Colonic mucosa (tissue), 4 donors: ENCODE measurements around the gene DAPP1. TPM values are rescaled to one million over a fixed set of nuclear protein-coding genes. Genes with fewer than 3 reads are reported as not detected.

Experiments used
- DNase-seq: peaks from one replicate; pipeline ENCODE4 v3.0.0-alpha.2; 2020
- H3K27ac ChIP-seq: fragments of 200-600 bp; one replicate; pipeline ENCODE4 v1.8.0; 2021
- H3K27me3 ChIP-seq: fragments of 200-600 bp; one replicate; pipeline ENCODE4 v1.8.0; 2021
- H3K36me3 ChIP-seq: fragments of 200-600 bp; one replicate; pipeline ENCODE4 v1.8.0; 2021
- H3K4me1 ChIP-seq: fragments of 200-600 bp; one replicate; pipeline ENCODE4 v1.8.0; 2021; ENCODE audit warnings: mild to moderate bottlenecking
- H3K4me3 ChIP-seq: fragments of 200-600 bp; one replicate; pipeline ENCODE4 v1.8.0; 2021
- H3K9ac ChIP-seq, 2 donors: one replicate each; pipeline ENCODE4 v1.7.0; 2013; ENCODE audit warnings: control low read depth in 2 of 2, low read depth in 2 of 2, low read length in 2 of 2
- H3K9me3 ChIP-seq: fragments of 200-600 bp; one replicate; pipeline ENCODE4 v1.8.0; 2021
- CTCF ChIP-seq: fragments of 200-600 bp; IDR thresholded peaks from one replicate; pipeline ENCODE4 v1.8.0; 2022; ENCODE audit warnings: antibody characterized with exemption, mild to moderate bottlenecking
- intact Hi-C: fragments of 100-400 bp; cut with DNase I; formaldehyde crosslinking; loops from one replicate; pipeline ENCODE4 v1.14.1; 2022
- total RNA-seq, 2 donors: library from RNA; stranded (reverse); fragmentation: NEBNext Ultra II Directional in 1 of 2; extraction: Animal tissue kit (Norgen Biotek cat#: 25700) in 1 of 2; gene quantifications; one replicate each; pipeline ENCODE4 v1.2.1, GENCODE V29; 2021
- donor health status: healthy.
- donor health status: DM: no; HTN: no; CAD: no.
- donor health status: DM: no; HTN: no; CAD: no.

The DAPP1 gene
- total RNA-seq, 2 donors from 2014 or later, result 3.6 to 5.0 TPM

GRCh38 chr4:99894161-99894997 lies 77.8 kb downstream of the DAPP1 start, which contains the start of gene LAMTOR3:
Gene LAMTOR3 (minus strand): TSS chr4:99894427. CDS start chr4:99893963, 464 bp downstream.
- Histone ChIP-seq H3K36me3 (no peaks in the 10 kb centered on the region), H3K27me3 (no peaks in the 10 kb centered on the region), H3K4me1 (no peaks in the 10 kb centered on the region), H3K9me3 (no peaks in the 10 kb centered on the region), H3K9ac (peak within 1 kb of the TSS; percentile 90 to 94), H3K4me3 (peak within 1 kb of the TSS; percentile 84), H3K27ac (peak within 1 kb of the TSS; percentile 66)
- intact Hi-C loops, result loop anchor here (5.0 kb wide), 1 partner anchor 53 kb away; the partner anchor contains the start of gene DNAJB14
- no peak for TF ChIP-seq CTCF
- DNase-seq, result peak; percentile 93

- peak overlapping the region in 1 of 2 donors; percentile 73 for H3K9ac ChIP-seq
- no peak for DNase-seq
- H3K27ac ChIP-seq, result peak overlapping the region; percentile 66
- no peaks in the 10 kb centered on the region for H3K27me3 ChIP-seq
- peak overlapping the region; percentile 84 for H3K4me3 ChIP-seq
- no peaks in the 10 kb centered on the region for H3K9me3 ChIP-seq
- H3K36me3 ChIP-seq, result no peaks in the 10 kb centered on the region
- intact Hi-C loops, result loop anchor here (5.0 kb wide), 1 partner anchor 52 kb away; the partner anchor contains the start of gene DNAJB14
- no peaks in the 10 kb centered on the region for H3K4me1 ChIP-seq
- TF ChIP-seq CTCF, result no peak
Observed at GRCh38 chr4:99894998-99895397, 78.4 kb downstream of the DAPP1 start.

- Histone ChIP-seq H3K9ac (no peak overlapping the region), H3K4me1 (no peaks in the 10 kb centered on the region), H3K9me3 (no peaks in the 10 kb centered on the region), H3K36me3 (no peaks in the 10 kb centered on the region), H3K4me3 (no peak overlapping the region), H3K27ac (no peak overlapping the region), H3K27me3 (no peaks in the 10 kb centered on the region)
- no peak for TF ChIP-seq CTCF
- intact Hi-C loops, result no loop called here
- no peak for DNase-seq
Observed at GRCh38 chr4:99915449-99915848, 98.8 kb downstream of the DAPP1 start.

- no peak for DNase-seq
- intact Hi-C loops, result no loop called here
- H3K27me3 ChIP-seq, result no peaks in the 10 kb centered on the region
- H3K9me3 ChIP-seq, result no peaks in the 10 kb centered on the region
- H3K9ac ChIP-seq, result no peak overlapping the region
- peak overlapping the region; percentile 76 for H3K27ac ChIP-seq
- H3K4me1 ChIP-seq, result no peaks in the 10 kb centered on the region
- no peak for TF ChIP-seq CTCF
- no peak overlapping the region for H3K4me3 ChIP-seq
- no peaks in the 10 kb centered on the region for H3K36me3 ChIP-seq
Observed at GRCh38 chr4:99917575-99917974, 100.9 kb downstream of the DAPP1 start.

GRCh38 chr4:99918656-99919055 lies 102.0 kb downstream of the DAPP1 start:
- H3K9me3 ChIP-seq, result no peaks in the 10 kb centered on the region
- intact Hi-C loops, result no loop called here
- DNase-seq, result peak; percentile 78
- no peak overlapping the region for H3K4me3 ChIP-seq
- no peaks in the 10 kb centered on the region for H3K36me3 ChIP-seq
- H3K27ac ChIP-seq, result peak overlapping the region; percentile 76
- TF ChIP-seq CTCF, result no peak
- no peaks in the 10 kb centered on the region for H3K27me3 ChIP-seq
- H3K9ac ChIP-seq, result peak overlapping the region in 1 of 2 donors; percentile 58
- H3K4me1 ChIP-seq, result no peaks in the 10 kb centered on the region

Other genes starting within 250 kb of the DAPP1 start
- 1 to 10 TPM in 1 of 2 donors, under 1 TPM in 1; 0.69 to 1.3 TPM for gene MTTP, start 242.0 kb upstream of the DAPP1 start, total RNA-seq
- gene C4orf54, start 159.0 kb upstream of the DAPP1 start, total RNA-seq, result under 1 TPM in 1 of 2 donors, not detected in 1; 0.27 TPM
- 10 to 100 TPM; 45.6 to 67.2 TPM for gene LAMTOR3, start 77.6 kb downstream of the DAPP1 start, total RNA-seq
- gene DNAJB14, start 129.8 kb downstream of the DAPP1 start, total RNA-seq, result 10 to 100 TPM; 41.9 to 57.2 TPM
- 100 to 1,000 TPM; 227 to 564 TPM for gene H2AZ1, start 133.4 kb downstream of the DAPP1 start, total RNA-seq